ENCODE data around the gene PHLPP2.

Gene PHLPP2

GRCh38 chr16:71724320-71724751 is at the start of gene PHLPP2:
Gene PHLPP2, minus strand, starts transcription at chr16:71724701. Its CDS starts 9,906 bp downstream, at chr16:71714795.
- no peak for DNase-seq

- DNase-seq = no peak
Measured at GRCh38 chr16:71771571-71771970, 47.1 kb upstream of the PHLPP2 start.

- DNase-seq = no peak
Measured at GRCh38 chr16:71769222-71769621, 44.7 kb upstream of the PHLPP2 start.

- DNase-seq = no peak
Measured at GRCh38 chr16:71767060-71767900, 42.8 kb upstream of the PHLPP2 start.

GRCh38 chr16:71762186-71762585 is 37.7 kb upstream of the PHLPP2 start:
- DNase-seq = no peak

GRCh38 chr16:71761097-71761496 is 36.6 kb upstream of the PHLPP2 start:
- no peak for DNase-seq

- no peak for DNase-seq
Measured at GRCh38 chr16:71758293-71758760, 33.8 kb upstream of the PHLPP2 start.

GRCh38 chr16:71754652-71755051 is 30.2 kb upstream of the PHLPP2 start:
- no peak for DNase-seq

GRCh38 chr16:71754108-71754507 is 29.6 kb upstream of the PHLPP2 start:
- no peak for DNase-seq

- DNase-seq = no peak
Measured at GRCh38 chr16:71748226-71748625, 23.7 kb upstream of the PHLPP2 start.

GRCh38 chr16:71746442-71747046 is 22.0 kb upstream of the PHLPP2 start:
- no peak for DNase-seq

- DNase-seq = no peak
Measured at GRCh38 chr16:71738855-71739254, 14.4 kb upstream of the PHLPP2 start.

- DNase-seq = no peak
Measured at GRCh38 chr16:71737501-71737900, 13.0 kb upstream of the PHLPP2 start.

GRCh38 chr16:71734511-71734910 is 10.0 kb upstream of the PHLPP2 start:
- DNase-seq = no peak

- no peak for DNase-seq
Measured at GRCh38 chr16:71732587-71732986, 8.1 kb upstream of the PHLPP2 start.

GRCh38 chr16:71727551-71728324 is 3.2 kb upstream of the PHLPP2 start:
- DNase-seq = no peak

- no peak for DNase-seq
Measured at GRCh38 chr16:71726476-71727315, 2.2 kb upstream of the PHLPP2 start.

- peak; percentile 80 for DNase-seq
Measured at GRCh38 chr16:71723537-71724319, 773 bp downstream of the PHLPP2 start.

- DNase-seq = peak; percentile 54
Measured at GRCh38 chr16:71722801-71723536, 1.5 kb downstream of the PHLPP2 start.

- no peak for DNase-seq
Measured at GRCh38 chr16:71721066-71721740, 3.3 kb downstream of the PHLPP2 start.

Data from stimulated activated CD4-positive, alpha-beta T cell treated with anti-CD3 and anti-CD28 coated beads, Interleukin-4, amount 100 ng/mL, for 1 hour (primary cell).